B cell (primary cell): ENCODE data around the gene MEX3A. TPM values are rescaled to one million over a fixed set of nuclear protein-coding genes. Genes with fewer than 3 reads are reported as not detected.

ENCODE experiments used
- ATAC-seq: fragments of 200-7000 bp; cut with Tn5 transposase; one replicate; pipeline ENCODE4 v1.10.0; 2021; ENCODE audit warnings: low read depth, mild to moderate bottlenecking, moderate number of reproducible peaks, moderate library complexity
- CTCF ChIA-PET: fragments of 350-600 bp; sonication (Branson Sonifier 250); formaldehyde crosslinking; loops from one replicate; lab custom pipeline; 2021; ENCODE audit warnings: antibody characterized with exemption, inconsistent platforms; lab: Charles Lee
- POLR2A ChIA-PET: fragments of 350-600 bp; sonication (Branson Sonifier 250); formaldehyde crosslinking; loops from one replicate; lab custom pipeline; 2021; ENCODE audit warnings: antibody characterized with exemption; lab: Charles Lee
- DNase-seq: peaks from one replicate; pipeline ENCODE4 v3.0.0; 2013
- H2AFZ ChIP-seq: 2 replicates; pipeline ENCODE4 v1.6.1; 2012; ENCODE audit warnings: mild to moderate bottlenecking, low read depth, low read length; ENCODE audit not compliant: insufficient read depth, poor library complexity, severe bottlenecking
- H3K27ac ChIP-seq, 2 donors: 1 replicate in 1 of 2; 2 replicates in 1 of 2; pipeline ENCODE4 v1.5.1; 2012 to 2013; ENCODE audit warnings: low read length in 2 of 2, mild to moderate bottlenecking in 2 of 2, moderate library complexity in 1 of 2
- H3K27me3 ChIP-seq, 4 experiments: fragments of 200-600 bp in 1 of 4; sonication (generic) in 1 of 4; replicated peaks in 1 of 4; 1 replicate in 2 of 4; 2 replicates in 2 of 4; pipeline versions ENCODE4 v1.6.1 to v1.7.0; 2013 to 2016; ENCODE audit warnings: low read length in 3 of 4, mild to moderate bottlenecking in 2 of 4, mixed read lengths in 1 of 4, moderate library complexity in 1 of 4; ENCODE audit not compliant: insufficient read depth in 4 of 4, control insufficient read depth in 3 of 4; ENCODE audit errors: control extremely low read depth in 1 of 4
- H3K36me3 ChIP-seq, 2 experiments: replicated peaks in 1 of 2; 1 replicate in 1 of 2; 2 replicates in 1 of 2; pipeline versions ENCODE4 v1.6.1 to v1.7.1; 2013; ENCODE audit warnings: low read length in 1 of 2; ENCODE audit not compliant: insufficient read depth in 2 of 2, control insufficient read depth in 1 of 2; ENCODE audit errors: control extremely low read depth in 1 of 2, extremely low read depth in 1 of 2
- H3K4me1 ChIP-seq, 2 donors: fragments of 200-600 bp in 1 of 2; sonication (generic) in 1 of 2; 1 replicate in 1 of 2; 2 replicates in 1 of 2; pipeline versions ENCODE4 v1.5.1 to v1.6.1; 2013 to 2017; ENCODE audit warnings: low read length in 2 of 2; ENCODE audit not compliant: control insufficient read depth in 2 of 2, insufficient read depth in 2 of 2
- H3K4me2 ChIP-seq: replicated peaks from 2 replicates; pipeline ENCODE3; 2012; ENCODE audit warnings: mild to moderate bottlenecking, low read depth, low read length; ENCODE audit not compliant: poor library complexity, severe bottlenecking
- H3K4me3 ChIP-seq, 5 experiments: fragments of 200-600 bp in 1 of 5; sonication (generic) in 1 of 5; 1 replicate in 3 of 5; 2 replicates in 2 of 5; pipeline versions ENCODE4 v1.5.1 to v1.7.0; 2011 to 2016; ENCODE audit warnings: low read length in 4 of 5, mild to moderate bottlenecking in 4 of 5, low read depth in 2 of 5, control low read depth in 1 of 5, moderate library complexity in 1 of 5; ENCODE audit not compliant: insufficient read depth in 1 of 5; ENCODE audit errors: control extremely low read depth in 1 of 5, extremely low read depth in 1 of 5
- H3K79me2 ChIP-seq: fragments of 200-600 bp; sonication (generic); one replicate; pipeline ENCODE4 v1.6.0; 2016; ENCODE audit warnings: low read length; ENCODE audit not compliant: control insufficient read depth, insufficient read depth
- H3K9ac ChIP-seq: fragments of 200-600 bp; sonication (generic); 2 replicates; pipeline ENCODE4 v1.6.1; 2017; ENCODE audit warnings: mild to moderate bottlenecking, low read length, moderate library complexity
- H3K9me3 ChIP-seq, 3 donors: one replicate each; pipeline versions ENCODE4 v1.6.1 to v1.7.1; 2013; ENCODE audit warnings: low read length in 2 of 3; ENCODE audit not compliant: control insufficient read depth in 2 of 3, insufficient read depth in 1 of 3; ENCODE audit errors: control extremely low read depth in 1 of 3
- H4K20me1 ChIP-seq: 2 replicates; pipeline ENCODE4 v1.6.0; 2012; ENCODE audit warnings: mild to moderate bottlenecking, low read length; ENCODE audit not compliant: insufficient read depth, control insufficient read depth, poor library complexity, severe bottlenecking
- H3K27ac Mint-ChIP-seq: one replicate; pipeline ENCODE4 v1.8.0; 2021; ENCODE audit warnings: mixed read lengths
- H3K27me3 Mint-ChIP-seq: one replicate; pipeline ENCODE4 v1.8.0; 2021; ENCODE audit warnings: mixed read lengths
- H3K4me1 Mint-ChIP-seq: one replicate; pipeline ENCODE4 v1.8.0; 2021; ENCODE audit warnings: mixed read lengths
- H3K4me3 Mint-ChIP-seq: one replicate; pipeline ENCODE4 v1.8.0; 2021; ENCODE audit warnings: mixed read lengths
- H3K9me3 Mint-ChIP-seq: one replicate; pipeline ENCODE4 v1.8.0; 2022; ENCODE audit warnings: mixed read lengths; ENCODE audit not compliant: insufficient read depth
- CTCF ChIP-seq: fragments of 200-600 bp; IDR thresholded peaks from one replicate; pipeline ENCODE4 v1.8.0; 2022; ENCODE audit warnings: antibody characterized with exemption, mild to moderate bottlenecking
- EZH2 ChIP-seq: IDR thresholded peaks from 2 replicates; pipeline ENCODE4 v1.6.1; 2012; ENCODE audit warnings: borderline replicate concordance, low read depth, mild to moderate bottlenecking, moderate library complexity, low read length; ENCODE audit not compliant: insufficient read depth, poor library complexity, severe bottlenecking
- WGBS: methylation state at CpG from one replicate; pipeline ENCODE4 v1.1.5; 2013; ENCODE audit warnings: missing lambda C conversion rate; ENCODE audit not compliant: insufficient coverage; 5-methylcytosine and 5-hydroxymethylcytosine counted together
- intact Hi-C: fragments of 100-400 bp; cut with micrococcal nuclease; formaldehyde crosslinking; loops from one replicate; pipeline ENCODE4 v1.10.0; 2022
- polyA plus RNA-seq: library from polyadenylated mRNA; depleted of rRNA; stranded (reverse); fragments of >200 nt; gene quantifications from 2 replicates; pipeline ENCODE4 v1.2.3, GENCODE V29; 2012
- total RNA-seq, 2 donors: library from RNA; stranded (reverse); fragments of 120-200 nt in 1 of 2; gene quantifications; 1 replicate in 1 of 2; 2 replicates in 1 of 2; pipeline versions ENCODE4 v1.2.3 to v1.2.4, GENCODE V29; 2013 to 2022

MEX3A gene
- total and polyA plus RNA-seq, 2 donors (not counting 1 experiment from before 2014, with no cell fraction given), result 0.27 to 1.1 TPM

- H3K36me3 ChIP-seq, result no peaks in the 10 kb centered on the region
- intact Hi-C loops, result loop anchor here (1.0 to 2.0 kb wide), 4 partner anchors 18 to 409 kb away; partner anchors contain the start of genes LMNA and PMF1
- CTCF ChIA-PET, result interaction anchor here (0.6 to 23.7 kb wide), 17 partner anchors 11 to 504 kb away, joined by 3 to 970 read pairs (median 6); partner anchors contain the start of genes LMNA, MEX3A and SMG5
- POLR2A ChIA-PET, result interaction anchor here (1.2 to 5.2 kb wide), 3 partner anchors 19 to 34 kb away, joined by 3 to 29 read pairs (median 23); partner anchors contain the start of gene LMNA
- Mint-ChIP-seq H3K4me3 (peak overlapping the region; percentile 72), H3K9me3 (no peaks in the 10 kb centered on the region), H3K27ac (peak overlapping the region; percentile 95), H3K27me3 (no peaks in the 10 kb centered on the region), H3K4me1 (peaks cover 31% of the 10 kb centered on the region)
- peak overlapping the region; percentile 61 for H3K9ac ChIP-seq
- no peak for ATAC-seq
- peak overlapping the region; percentile 81 for H3K4me2 ChIP-seq
- H3K79me2 ChIP-seq, result no peaks in the 10 kb centered on the region
- TF ChIP-seq EZH2 (no peak), CTCF (no peak)
- peaks cover 23 to 25% of the 10 kb centered on the region in 2 donors for H3K4me1 ChIP-seq
- peak; percentile 43 for DNase-seq
- H2AFZ ChIP-seq, result no peak overlapping the region
- WGBS, result 100% methylated on average over 1 of the region's 3 CpGs
- peaks cover 0 to 3% (median 0%) of the 10 kb centered on the region in 3 donors for H3K9me3 ChIP-seq
- peak overlapping the region in 1 of 2 donors; percentile 93 for H3K27ac ChIP-seq
- no peaks in the 10 kb centered on the region for H4K20me1 ChIP-seq
- no peak overlapping the region for H3K4me3 ChIP-seq
- H3K27me3 ChIP-seq, result no peaks in the 10 kb centered on the region
Measured at GRCh38 chr1:156095906-156096508, 13.7 kb upstream of the MEX3A start.

GRCh38 chr1:156091610-156092009 lies 9.3 kb upstream of the MEX3A start:
- Histone ChIP-seq H4K20me1 (no peaks in the 10 kb centered on the region), H3K4me3 (no peak overlapping the region), H3K9ac (no peak overlapping the region), H3K27me3 (peaks cover 0 to 14% (median 5%) of the 10 kb centered on the region in 4 experiments), H2AFZ (no peak overlapping the region), H3K4me2 (no peak overlapping the region), H3K9me3 (no peaks in the 10 kb centered on the region), H3K79me2 (no peaks in the 10 kb centered on the region), H3K27ac (no peak overlapping the region), H3K4me1 (peaks cover 16 to 19% of the 10 kb centered on the region in 2 donors), H3K36me3 (no peaks in the 10 kb centered on the region)
- POLR2A ChIA-PET, result interaction anchor here (2.2 kb wide), 1 partner anchor 36 kb away, joined by 5 read pairs; no protein-coding TSS in a partner anchor
- CTCF ChIA-PET, result interaction anchor here (0.9 to 23.7 kb wide), 9 partner anchors 9 to 133 kb away, joined by 3 to 970 read pairs (median 6); partner anchors contain the start of genes LMNA and MEX3A
- intact Hi-C loops, result no loop called here
- TF ChIP-seq CTCF (no peak), EZH2 (no peak)
- Mint-ChIP-seq H3K27ac (no peak overlapping the region), H3K4me3 (no peak overlapping the region), H3K27me3 (peaks cover 4% of the 10 kb centered on the region), H3K9me3 (no peaks in the 10 kb centered on the region), H3K4me1 (peaks cover 14% of the 10 kb centered on the region)
- ATAC-seq (no peak), DNase-seq (no peak)
- WGBS, result no CpG with 5 or more reads among the region's 2 CpGs
